ENCODE measurements around the gene ABCD4. TPM values are rescaled to one million over a fixed set of nuclear protein-coding genes. Genes with fewer than 3 reads are reported as not detected.

The ABCD4 gene
- total RNA-seq, 1 donor from 2014 or later = 23.6 TPM

- intact Hi-C loops (cut with micrococcal nuclease) = no loop called here
- Histone ChIP-seq H3K9me3 (replicated peaks) (no peaks in the 10 kb centered on the region), H3K4me3 (no peak overlapping the region), H3K27ac (replicated peaks) (no peak overlapping the region), H3K27me3 (ENCODE audit: low read depth) (peaks cover 12% of the 10 kb centered on the region), H3K4me1 (peaks cover 17% of the 10 kb centered on the region), H3K36me3 (no peaks in the 10 kb centered on the region)
- DNase-seq = no peak
- TF ChIP-seq CTCF (IDR thresholded peaks at IDR 0.05; ENCODE audit: borderline replicate concordance) = no peak
These were observed 43.2 kb downstream of the ABCD4 start for GRCh38 chr14:74259513-74259912.

- TF ChIP-seq CTCF (IDR thresholded peaks at IDR 0.05; ENCODE audit: borderline replicate concordance) = no peak
- peak overlapping the region; percentile 88 for H3K4me3 ChIP-seq
- no peak for DNase-seq
- peaks cover 14% of the 10 kb centered on the region for H3K27me3 ChIP-seq (ENCODE audit: low read depth)
- no peak overlapping the region for H3K27ac ChIP-seq (replicated peaks)
- no peaks in the 10 kb centered on the region for H3K9me3 ChIP-seq (replicated peaks)
- no peaks in the 10 kb centered on the region for H3K36me3 ChIP-seq
- intact Hi-C loops (cut with micrococcal nuclease) = no loop called here
- H3K4me1 ChIP-seq = peaks cover 17% of the 10 kb centered on the region
These were observed 44.0 kb downstream of the ABCD4 start for GRCh38 chr14:74258764-74259035.

- Histone ChIP-seq H3K9me3 (replicated peaks) (no peaks in the 10 kb centered on the region), H3K36me3 (no peaks in the 10 kb centered on the region), H3K27ac (replicated peaks) (peak overlapping the region; percentile 23), H3K4me1 (peaks cover 17% of the 10 kb centered on the region), H3K4me3 (peak overlapping the region; percentile 88), H3K27me3 (ENCODE audit: low read depth) (peaks cover 19% of the 10 kb centered on the region)
- no peak for DNase-seq
- no peak for TF ChIP-seq CTCF (IDR thresholded peaks at IDR 0.05; ENCODE audit: borderline replicate concordance)
- intact Hi-C loops (cut with micrococcal nuclease) = no loop called here
These were observed 44.6 kb downstream of the ABCD4 start for GRCh38 chr14:74257941-74258763.

GRCh38 chr14:74257078-74257940 lies 45.4 kb downstream of the ABCD4 start:
- Histone ChIP-seq H3K27me3 (ENCODE audit: low read depth) (peaks cover 28% of the 10 kb centered on the region), H3K27ac (replicated peaks) (peak overlapping the region; percentile 23), H3K36me3 (no peaks in the 10 kb centered on the region), H3K4me3 (peak overlapping the region; percentile 88), H3K4me1 (peaks cover 17% of the 10 kb centered on the region), H3K9me3 (replicated peaks) (no peaks in the 10 kb centered on the region)
- TF ChIP-seq CTCF (IDR thresholded peaks at IDR 0.05; ENCODE audit: borderline replicate concordance) = peak; percentile 99
- DNase-seq = peak; percentile 31
- intact Hi-C loops (cut with micrococcal nuclease) = no loop called here

GRCh38 chr14:74255281-74255680 lies 47.5 kb downstream of the ABCD4 start:
- peaks cover 34% of the 10 kb centered on the region for H3K27me3 ChIP-seq (ENCODE audit: low read depth)
- intact Hi-C loops (cut with micrococcal nuclease) = no loop called here
- H3K27ac ChIP-seq (replicated peaks) = no peak overlapping the region
- H3K36me3 ChIP-seq = no peaks in the 10 kb centered on the region
- H3K9me3 ChIP-seq (replicated peaks) = no peaks in the 10 kb centered on the region
- H3K4me3 ChIP-seq = no peak overlapping the region
- TF ChIP-seq CTCF (IDR thresholded peaks at IDR 0.05; ENCODE audit: borderline replicate concordance) = no peak
- DNase-seq = no peak
- H3K4me1 ChIP-seq = peaks cover 24% of the 10 kb centered on the region

Measured in left ventricle myocardium inferior (tissue), 1 donor.